HepG2 (cell line): ENCODE results near the gene CHN1. TPM values are rescaled to one million over a fixed set of nuclear protein-coding genes. Genes with fewer than 3 reads are reported as not detected.

Experiments
- ATAC-seq: fragments of 200-7000 bp; cut with Tn5 transposase; 3 replicates; pipeline ENCODE4 v1.9.1; 2020; ENCODE audit warnings: mild to moderate bottlenecking, moderate library complexity
- BruUV-seq: library from RNA; stranded (reverse); fragments of 400-500 nt; replicated peaks from 2 replicates; lab custom pipeline; 2021; lab: Mats Ljungman, UMichigan
- CTCF ChIA-PET: fragments of 300-600 bp; formaldehyde crosslinking; extraction: SDS; loops from one replicate; lab custom pipeline; 2021; ENCODE audit warnings: low total read pairs, inconsistent platforms, low intra/inter-chr PET ratio; lab: Yijun Ruan, JAX
- POLR2A ChIA-PET: fragments of 350-600 bp; sonication (Branson Sonifier 250); formaldehyde crosslinking; loops from one replicate; lab custom pipeline; 2020; ENCODE audit warnings: antibody characterized with exemption, inconsistent platforms; lab: Yijun Ruan, JAX
- DNase-seq: peaks from one replicate; pipeline ENCODE4 v3.0.0-alpha.2; 2015; ENCODE audit warnings: low spot score
- FAIRE-seq: peaks from 3 replicates; lab custom pipeline; 2011; peaks lifted over from hg19 to GRCh38; lab: Jason Lieb, UNC
- H2AFZ ChIP-seq: one replicate; pipeline ENCODE4 v1.6.1; 2011; ENCODE audit warnings: low read length, inconsistent platforms
- H3K27ac ChIP-seq: fragments of 300-600 bp; 3 replicates; pipeline ENCODE4 v1.8.0; 2011; ENCODE audit warnings: mixed run types, mild to moderate bottlenecking, mixed read lengths, low read length, inconsistent platforms; ENCODE audit not compliant: insufficient read depth; ENCODE audit errors: extremely low read length
- H3K27me3 ChIP-seq, 2 experiments: fragments of 200-600 bp in 1 of 2; 2 replicates in 1 of 2; 3 replicates in 1 of 2; pipeline versions ENCODE4 v1.6.0 to v1.8.0; 2011; ENCODE audit warnings: low read length in 2 of 2, mild to moderate bottlenecking in 2 of 2, moderate library complexity in 2 of 2, inconsistent platforms in 1 of 2; ENCODE audit not compliant: insufficient read depth in 2 of 2, control insufficient read depth in 1 of 2
- H3K36me3 ChIP-seq, 2 experiments: fragments of 200-600 bp in 1 of 2; replicated peaks in 1 of 2; 2 replicates in 1 of 2; 3 replicates in 1 of 2; pipeline versions ENCODE4 v1.5.1 to v1.8.0; 2011; ENCODE audit warnings: low read length in 2 of 2, inconsistent platforms in 1 of 2; ENCODE audit not compliant: insufficient read depth in 2 of 2, control insufficient read depth in 1 of 2
- H3K4me1 ChIP-seq: 2 replicates; pipeline ENCODE4 v1.5.1; 2012; ENCODE audit warnings: low read length, inconsistent platforms; ENCODE audit not compliant: insufficient read depth
- H3K4me2 ChIP-seq: 2 replicates; pipeline ENCODE4 v1.6.0; 2011; ENCODE audit warnings: low read depth, low read length, inconsistent platforms
- H3K4me3 ChIP-seq, 3 experiments: fragments of 200-600 bp in 1 of 3; sonication (generic), shearing (Covaris generic) in 1 of 3; replicated peaks in 1 of 3; 2 replicates each; pipeline ENCODE4 v1.5.1; 2011 to 2016; ENCODE audit warnings: low read length in 3 of 3, inconsistent platforms in 2 of 3, low read depth in 2 of 3, mild to moderate bottlenecking in 2 of 3, control low read depth in 1 of 3, mixed read lengths in 1 of 3; ENCODE audit not compliant: insufficient read depth in 1 of 3
- H3K79me2 ChIP-seq: one replicate; pipeline ENCODE4 v1.6.1; 2011; ENCODE audit warnings: low read length, inconsistent platforms; ENCODE audit not compliant: insufficient read depth
- H3K9ac ChIP-seq: 2 replicates; pipeline ENCODE4 v1.6.0; 2011; ENCODE audit warnings: mild to moderate bottlenecking, low read depth, low read length, inconsistent platforms; ENCODE audit not compliant: insufficient read depth
- H3K9me3 ChIP-seq: 2 replicates; pipeline ENCODE4 v1.5.1; 2012; ENCODE audit warnings: mild to moderate bottlenecking, low read length
- H4K20me1 ChIP-seq: 2 replicates; pipeline ENCODE4 v1.6.0; 2011; ENCODE audit warnings: inconsistent platforms, mild to moderate bottlenecking, low read length, moderate library complexity; ENCODE audit not compliant: insufficient read depth
- BORCS8-MEF2B ChIP-seq: sonication (generic); formaldehyde crosslinking; IDR thresholded peaks from 2 replicates; pipeline ENCODE4 v1.8.0; 2022; ENCODE audit warnings: mild to moderate bottlenecking, missing genetic modification reagents
- E2F1 ChIP-seq: sonication (generic); formaldehyde crosslinking; IDR thresholded peaks from 2 replicates; pipeline ENCODE4 v1.5.0; 2020; ENCODE audit warnings: missing genetic modification reagents
- FOXK2 ChIP-seq: fragments of 450-650 bp; IDR thresholded peaks from 2 replicates; pipeline ENCODE4 v1.6.1; 2016
- MED1 ChIP-seq: sonication (generic); formaldehyde crosslinking; IDR thresholded peaks from 2 replicates; pipeline ENCODE4 v1.4.0; 2020; ENCODE audit warnings: missing genetic modification reagents
- NKX3-1 ChIP-seq: sonication (generic); formaldehyde crosslinking; IDR thresholded peaks from 2 replicates; pipeline ENCODE4 v1.5.0; 2020; ENCODE audit warnings: missing genetic modification reagents
- NR0B2 ChIP-seq: sonication (generic); formaldehyde crosslinking; IDR thresholded peaks from 2 replicates; pipeline ENCODE4 v1.4.0; 2020; ENCODE audit warnings: mild to moderate bottlenecking, missing genetic modification reagents
- RBM39 ChIP-seq: fragments of 200-400 bp; formaldehyde crosslinking; IDR thresholded peaks from one replicate; pipeline ENCODE4 v1.6.1; 2018; ENCODE audit warnings: antibody characterized with exemption, mild to moderate bottlenecking, low read depth, low read length; ENCODE audit not compliant: poor library complexity, severe bottlenecking
- ZBTB3 ChIP-seq: sonication (generic); formaldehyde crosslinking; IDR thresholded peaks from 2 replicates; pipeline ENCODE4 v1.4.0; 2020; ENCODE audit warnings: low read depth, mild to moderate bottlenecking, moderate library complexity, missing genetic modification reagents, borderline replicate concordance
- ZNF460 ChIP-seq: sonication (generic); formaldehyde crosslinking; IDR thresholded peaks from 2 replicates; pipeline ENCODE4 v1.5.1; 2020; ENCODE audit warnings: missing genetic modification reagents, mild to moderate bottlenecking, borderline replicate concordance
- WGBS: methylation state at CpG from one replicate; pipeline ENCODE4 v1.1.6; 2017; ENCODE audit warnings: low lambda C conversion rate; 5-methylcytosine and 5-hydroxymethylcytosine counted together
- in situ Hi-C: cut with HindIII; loops from 2 replicates; pipeline ENCODE4 v1.10.0; 2017; ENCODE audit warnings: low pct_unique_long_range_greater_than_20kb; ENCODE audit not compliant: extremely low pct_ligation_motif_present
- intact Hi-C: fragments of 100-400 bp; cut with micrococcal nuclease; formaldehyde crosslinking; loops from one replicate; pipeline ENCODE4 v1.10.0; 2022; ENCODE audit not compliant: unreplicated experiment
- polyA plus RNA-seq, 8 experiments: library from polyadenylated mRNA; depleted of rRNA in 3 of 8; stranded (reverse) in 7 of 8; unstranded in 1 of 8; fragments of >200 nt; fragmentation: Illumina TruSeq in 4 of 8; extraction: Trizol in 4 of 8; gene quantifications; 2 replicates each; pipeline versions ENCODE4 v1.2.1 to v1.2.3, GENCODE V29; 2011 to 2016; ENCODE audit warnings: low read depth in 4 of 8, missing spikeins in 1 of 8, mixed read lengths in 1 of 8; ENCODE audit not compliant: insufficient read depth in 1 of 8
- total RNA-seq, 5 experiments: library from RNA; depleted of rRNA; stranded (reverse); fragments of >200 nt; fragmentation: Illumina TruSeq; extraction: Trizol; gene quantifications; 2 replicates each; pipeline ENCODE4 v1.2.3, GENCODE V29; 2016; ENCODE audit warnings: low read depth in 1 of 5

Gene CHN1
- total and polyA plus RNA-seq, 2 of the 13 experiments (the other 11 are each of a cell fraction or from before 2014, with no cell fraction given): 2.8 to 3.5 TPM

- Histone ChIP-seq H3K4me3 (no peak overlapping the region), H3K27me3 (no peaks in the 10 kb centered on the region), H3K4me2 (no peak overlapping the region), H3K79me2 (no peaks in the 10 kb centered on the region), H3K27ac (no peak overlapping the region), H4K20me1 (no peaks in the 10 kb centered on the region), H3K9ac (no peak overlapping the region), H3K36me3 (no peaks in the 10 kb centered on the region), H3K4me1 (no peaks in the 10 kb centered on the region), H3K9me3 (no peaks in the 10 kb centered on the region), H2AFZ (no peak overlapping the region)
- DNase-seq (no peak), FAIRE-seq (no peak), ATAC-seq (no peak)
- no TSS peak for BruUV-seq
- 39% methylated on average over 3 of the region's 3 CpGs for WGBS
- CTCF ChIA-PET: no interaction called here
- no peak for TF ChIP-seq RBM39
- TF ChIP-seq BORCS8-MEF2B (CRISPR knock-in tag): no peak
- in situ Hi-C loops: no loop called here
- intact Hi-C loops: no loop called here
- POLR2A ChIA-PET: no interaction called here
Measured at GRCh38 chr2:174925046-174925784, 80.0 kb downstream of the CHN1 start.

GRCh38 chr2:174924061-174924693 is 81.0 kb downstream of the CHN1 start:
- no peak for ATAC-seq

More at GRCh38 chr2:174924061-174924693, 81.0 kb downstream of the CHN1 start:
- intact Hi-C loops (no loop called here), in situ Hi-C loops (no loop called here)
- no peaks in the 10 kb centered on the region for H3K36me3 ChIP-seq
- no TSS peak for BruUV-seq
- no peak overlapping the region for H3K4me2 ChIP-seq
- H2AFZ ChIP-seq: no peak overlapping the region
- no peak for DNase-seq
- H3K9ac ChIP-seq: no peak overlapping the region
- H3K9me3 ChIP-seq: no peaks in the 10 kb centered on the region
- no peaks in the 10 kb centered on the region for H3K27me3 ChIP-seq
- ChIA-PET POLR2A (no interaction called here), CTCF (no interaction called here)
- no peak for FAIRE-seq
- no peak overlapping the region for H3K4me3 ChIP-seq
- no peak overlapping the region for H3K27ac ChIP-seq
- H4K20me1 ChIP-seq: no peaks in the 10 kb centered on the region
- no peaks in the 10 kb centered on the region for H3K4me1 ChIP-seq
- TF ChIP-seq MED1 (CRISPR knock-in tag) (no peak), NKX3-1 (CRISPR knock-in tag) (no peak), ZBTB3 (CRISPR knock-in tag) (no peak), FOXK2 (no peak), E2F1 (CRISPR knock-in tag) (no peak), NR0B2 (CRISPR knock-in tag) (no peak), ZNF460 (CRISPR knock-in tag) (no peak)
- H3K79me2 ChIP-seq: no peaks in the 10 kb centered on the region
